HG03139 (cell line): Measurements from ENCODE around the gene POLR1G.
A peak's percentile ranks its signal among the peaks of the same experiment; 100 is the strongest.
"Not testable (repeated sequence)": the region's sequence is repeated elsewhere in the genome, so short reads cannot be mapped to it uniquely, and the experiment has no call there.

Experiments used
- ATAC-seq: cut with Tn5 transposase; IDR thresholded peaks from one replicate; pipeline ENCODE4 v1.9.1; 2021; ENCODE audit not compliant: unreplicated experiment

Gene POLR1G

GRCh38 chr19:45420356-45420755 lies 13.9 kb downstream of the POLR1G start:
- ATAC-seq, result no peak

- no peak for ATAC-seq
These were observed 14.4 kb downstream of the POLR1G start for GRCh38 chr19:45420871-45421270.

- no peak for ATAC-seq
These were observed 15.6 kb downstream of the POLR1G start for GRCh38 chr19:45421947-45422498.

- ATAC-seq, result no peak
These were observed 16.7 kb downstream of the POLR1G start for GRCh38 chr19:45423033-45423588.

- ATAC-seq, result peak; percentile 54
These were observed 17.2 kb downstream of the POLR1G start, which contains the start of gene ERCC1 for GRCh38 chr19:45423589-45424190. Gene ERCC1, minus strand, starts transcription at chr19:45423917. Its CDS starts 543 bp downstream, at chr19:45423374.

- ATAC-seq, result no peak
These were observed 18.0 kb downstream of the POLR1G start for GRCh38 chr19:45424191-45425058.

GRCh38 chr19:45428384-45429231 lies 22.2 kb downstream of the POLR1G start:
- no peak for ATAC-seq

- not testable (repeated sequence) for ATAC-seq
These were observed 23.5 kb downstream of the POLR1G start for GRCh38 chr19:45429896-45430295.

- not testable (repeated sequence) for ATAC-seq
These were observed 24.6 kb downstream of the POLR1G start for GRCh38 chr19:45431008-45431407.

- ATAC-seq, result not testable (repeated sequence)
These were observed 26.1 kb downstream of the POLR1G start for GRCh38 chr19:45432543-45432942.

- no peak for ATAC-seq
These were observed 30.9 kb downstream of the POLR1G start for GRCh38 chr19:45437328-45437727.

- no peak for ATAC-seq
These were observed 32.7 kb downstream of the POLR1G start for GRCh38 chr19:45439190-45439568.

GRCh38 chr19:45439569-45440258 lies 33.3 kb downstream of the POLR1G start:
- ATAC-seq, result peak; percentile 47

- no peak for ATAC-seq
These were observed 33.8 kb downstream of the POLR1G start for GRCh38 chr19:45440259-45440638.

- no peak for ATAC-seq
These were observed 34.6 kb downstream of the POLR1G start for GRCh38 chr19:45440873-45441654.

GRCh38 chr19:45442408-45442777 lies 35.9 kb downstream of the POLR1G start:
- no peak for ATAC-seq

- no peak for ATAC-seq
These were observed 36.5 kb downstream of the POLR1G start for GRCh38 chr19:45442778-45443461.

- ATAC-seq, result no peak
These were observed 37.2 kb downstream of the POLR1G start for GRCh38 chr19:45443462-45444317.
